Mesothelial cell of epicardium (in vitro differentiated cells): ENCODE measurements around the gene USO1. TPM values are rescaled to one million over a fixed set of nuclear protein-coding genes. Genes with fewer than 3 reads are reported as not detected.

ENCODE experiments used
- DNase-seq, 2 experiments: peaks; one replicate each; pipeline ENCODE4 v3.0.0; 2021; ENCODE audit warnings: low spot score in 2 of 2; ENCODE audit not compliant: unreplicated experiment in 2 of 2
- H3K27ac Mint-ChIP-seq: 2 replicates; pipeline ENCODE4 v1.8.0; 2021; ENCODE audit warnings: mixed read lengths
- H3K27me3 Mint-ChIP-seq: 2 replicates; pipeline ENCODE4 v1.8.0; 2021; ENCODE audit warnings: low read depth, mixed read lengths
- H3K36me3 Mint-ChIP-seq: 2 replicates; pipeline ENCODE4 v1.8.0; 2021; ENCODE audit warnings: mixed read lengths
- H3K4me1 Mint-ChIP-seq: 2 replicates; pipeline ENCODE4 v1.8.0; 2021; ENCODE audit warnings: mixed read lengths
- H3K4me3 Mint-ChIP-seq: 2 replicates; pipeline ENCODE4 v1.8.0; 2021; ENCODE audit warnings: mild to moderate bottlenecking, moderate library complexity, mixed read lengths
- H3K9me3 Mint-ChIP-seq: 2 replicates; pipeline ENCODE4 v1.8.0; 2021; ENCODE audit warnings: mixed read lengths
- total RNA-seq: library from RNA; stranded (reverse); gene quantifications from 3 replicates; pipeline ENCODE4 v1.2.1, GENCODE V29; 2021
- TF ChIP-seq, protein P1 (sequence below): fragments of 200-600 bp; sonication (generic); IDR thresholded peaks from one replicate; pipeline ENCODE4 v1.5.0; 2021; ENCODE audit warnings: antibody characterized with exemption; ENCODE audit not compliant: unreplicated experiment

The USO1 gene
- total RNA-seq, 1 donor from 2014 or later = 53.3 TPM

GRCh38 chr4:75831856-75832405, 107.6 kb downstream of the USO1 start:
- Mint-ChIP-seq H3K36me3 (no peaks in the 10 kb centered on the region), H3K4me3 (no peak overlapping the region), H3K27me3 (no peaks in the 10 kb centered on the region), H3K4me1 (no peaks in the 10 kb centered on the region), H3K9me3 (peaks cover 5% of the 10 kb centered on the region), H3K27ac (no peak overlapping the region)
- TF ChIP-seq, protein P1, sequence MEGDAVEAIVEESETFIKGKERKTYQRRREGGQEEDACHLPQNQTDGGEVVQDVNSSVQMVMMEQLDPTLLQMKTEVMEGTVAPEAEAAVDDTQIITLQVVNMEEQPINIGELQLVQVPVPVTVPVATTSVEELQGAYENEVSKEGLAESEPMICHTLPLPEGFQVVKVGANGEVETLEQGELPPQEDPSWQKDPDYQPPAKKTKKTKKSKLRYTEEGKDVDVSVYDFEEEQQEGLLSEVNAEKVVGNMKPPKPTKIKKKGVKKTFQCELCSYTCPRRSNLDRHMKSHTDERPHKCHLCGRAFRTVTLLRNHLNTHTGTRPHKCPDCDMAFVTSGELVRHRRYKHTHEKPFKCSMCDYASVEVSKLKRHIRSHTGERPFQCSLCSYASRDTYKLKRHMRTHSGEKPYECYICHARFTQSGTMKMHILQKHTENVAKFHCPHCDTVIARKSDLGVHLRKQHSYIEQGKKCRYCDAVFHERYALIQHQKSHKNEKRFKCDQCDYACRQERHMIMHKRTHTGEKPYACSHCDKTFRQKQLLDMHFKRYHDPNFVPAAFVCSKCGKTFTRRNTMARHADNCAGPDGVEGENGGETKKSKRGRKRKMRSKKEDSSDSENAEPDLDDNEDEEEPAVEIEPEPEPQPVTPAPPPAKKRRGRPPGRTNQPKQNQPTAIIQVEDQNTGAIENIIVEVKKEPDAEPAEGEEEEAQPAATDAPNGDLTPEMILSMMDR = no peak
- DNase-seq = no peak

DNA sequence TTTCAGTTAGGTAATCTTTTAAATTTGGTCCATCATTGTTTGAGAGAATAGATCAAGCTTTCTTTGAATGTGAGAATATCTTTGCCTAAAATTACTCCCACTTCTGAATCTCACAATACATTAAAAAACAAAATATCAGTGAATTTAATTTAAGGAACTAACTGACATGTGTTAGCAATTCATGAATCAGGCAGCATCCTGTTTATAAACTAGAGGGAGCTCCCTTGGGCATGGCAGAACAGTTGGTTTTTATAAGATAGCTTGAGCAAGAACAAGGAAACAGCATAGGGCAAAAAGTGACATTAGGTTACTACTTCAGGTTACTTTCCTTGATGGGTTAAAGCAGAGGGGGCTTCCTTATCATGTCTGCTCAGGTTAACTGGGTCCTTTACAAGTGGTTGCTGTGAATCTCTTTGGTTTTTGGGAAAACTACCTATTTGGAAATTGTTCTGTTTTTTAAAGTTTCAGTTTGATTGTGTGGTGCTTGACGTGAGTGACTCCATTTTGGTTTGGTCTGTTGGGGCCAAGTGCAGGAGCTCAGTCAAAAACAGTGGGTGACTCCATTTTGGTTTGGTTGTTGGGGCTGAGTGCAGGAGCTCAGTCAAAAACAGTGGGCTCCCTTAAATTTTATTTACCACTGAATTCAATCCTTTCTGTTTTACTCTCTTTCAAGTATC, 109.9 kb downstream of the USO1 start:
- TF ChIP-seq, protein P1 = no peak
- Mint-ChIP-seq H3K27ac (no peak overlapping the region), H3K36me3 (no peaks in the 10 kb centered on the region), H3K9me3 (peaks cover 5% of the 10 kb centered on the region), H3K4me1 (no peaks in the 10 kb centered on the region), H3K4me3 (no peak overlapping the region), H3K27me3 (no peaks in the 10 kb centered on the region)
- no peak for DNase-seq

DNA sequence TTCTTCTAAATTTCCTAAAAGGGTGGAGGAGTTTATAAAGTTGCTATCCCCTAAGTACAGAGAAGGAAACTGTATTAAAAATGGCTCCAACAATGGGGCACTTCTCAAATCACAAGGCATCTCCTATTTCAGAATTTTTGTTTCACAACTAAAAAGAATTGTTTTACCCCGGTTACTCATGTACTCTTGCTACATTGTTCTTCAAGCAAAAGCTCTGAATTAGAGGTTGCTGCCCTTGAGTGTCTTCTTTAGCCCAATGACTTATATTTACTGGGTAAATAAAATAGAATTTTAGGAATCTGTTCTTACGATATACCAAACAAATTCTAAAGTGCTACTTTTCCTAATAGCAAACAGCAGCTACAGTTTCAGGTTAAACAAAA, 110.4 kb downstream of the USO1 start:
- Mint-ChIP-seq H3K4me1 (no peaks in the 10 kb centered on the region), H3K4me3 (no peak overlapping the region), H3K9me3 (peaks cover 5% of the 10 kb centered on the region), H3K27me3 (no peaks in the 10 kb centered on the region), H3K36me3 (no peaks in the 10 kb centered on the region), H3K27ac (no peak overlapping the region)
- TF ChIP-seq, protein P1 = no peak
- no peak for DNase-seq

- Mint-ChIP-seq H3K36me3 (no peaks in the 10 kb centered on the region), H3K27me3 (no peaks in the 10 kb centered on the region), H3K9me3 (no peaks in the 10 kb centered on the region), H3K4me3 (no peak overlapping the region), H3K27ac (no peak overlapping the region), H3K4me1 (peaks cover 3% of the 10 kb centered on the region)
- no peak for DNase-seq
- TF ChIP-seq, protein P1 = no peak
These were observed 117.5 kb downstream of the USO1 start for GRCh38 chr4:75841641-75842520.

DNA sequence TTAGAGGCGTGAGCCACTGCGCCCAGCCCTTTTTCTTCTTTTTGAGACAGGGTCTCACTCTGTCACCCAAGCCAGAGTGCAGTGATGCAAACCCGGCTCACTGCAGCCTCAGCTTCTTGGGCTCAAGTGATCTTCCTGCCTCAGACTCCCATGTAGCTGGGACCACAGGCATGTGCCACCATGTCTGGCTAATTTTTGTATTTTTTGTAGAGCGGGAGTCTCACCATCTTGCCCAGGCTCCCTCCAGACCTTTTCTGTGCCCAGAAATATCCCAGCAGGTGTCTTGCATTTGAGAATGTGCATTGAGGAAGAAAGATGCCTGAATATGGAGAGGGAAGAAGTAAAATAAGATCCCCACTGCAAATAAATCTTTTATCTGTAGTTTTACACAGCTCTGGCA, 119.2 kb downstream of the USO1 start:
- peaks cover 5% of the 10 kb centered on the region for H3K4me1 Mint-ChIP-seq
- TF ChIP-seq, protein P1 = no peak
- no peak overlapping the region for H3K4me3 Mint-ChIP-seq
- no peaks in the 10 kb centered on the region for H3K27me3 Mint-ChIP-seq
- no peaks in the 10 kb centered on the region for H3K9me3 Mint-ChIP-seq
- DNase-seq = no peak
- no peak overlapping the region for H3K27ac Mint-ChIP-seq
- H3K36me3 Mint-ChIP-seq = no peaks in the 10 kb centered on the region
